HCT116 (cell line): ENCODE measurements around the gene RIMKLA. TPM values are rescaled to one million over a fixed set of nuclear protein-coding genes. Genes with fewer than 3 reads are reported as not detected.

Experiments used
- ATAC-seq: fragments of 200-7000 bp; cut with Tn5 transposase; 2 replicates; pipeline ENCODE4 v1.9.1; 2020; ENCODE audit warnings: mild to moderate bottlenecking, moderate library complexity
- BruUV-seq: library from RNA; stranded (reverse); fragments of 400-500 nt; replicated peaks from 2 replicates; lab custom pipeline; 2021; lab: Mats Ljungman, UMichigan
- CTCF ChIA-PET: fragments of 300-600 bp; sonication (Branson Sonifier 250); formaldehyde crosslinking; loops from one replicate; lab custom pipeline; 2021; ENCODE audit warnings: antibody characterized with exemption; lab: Charles Lee
- POLR2A ChIA-PET: fragments of 300-600, 350-600 bp; sonication (Branson Sonifier 250); formaldehyde crosslinking; loops from one replicate; lab custom pipeline; 2021; ENCODE audit warnings: antibody characterized with exemption; lab: Charles Lee
- RAD21 ChIA-PET, 2 experiments: fragments of 300-600 bp; sonication (Branson Sonifier 250); formaldehyde crosslinking; loops; one replicate each; lab custom pipeline; 2023; ENCODE audit warnings: low total read pairs in 2 of 2; ENCODE audit not compliant: uncharacterized antibody in 2 of 2, unreplicated experiment in 2 of 2, low non-redundant PET in 1 of 2; lab: Charles Lee
- DNase-seq: peaks from one replicate; pipeline ENCODE4 v3.0.0-alpha.2; 2010; ENCODE audit warnings: low read depth, low spot score
- H2AFZ ChIP-seq: fragments of 200-600 bp; shearing (Covaris generic), sonication (generic); 2 replicates; pipeline ENCODE4 v1.6.1; 2017; ENCODE audit warnings: low read depth, mixed run types, mixed read lengths, antibody characterized with exemption, low read length; ENCODE audit not compliant: poor library complexity, severe bottlenecking
- H3K27ac ChIP-seq: 2 replicates; pipeline ENCODE4 v1.5.1; 2012; ENCODE audit warnings: low read depth, low read length
- H3K27me3 ChIP-seq: fragments of 200-600 bp; sonication (generic); 2 replicates; pipeline ENCODE4 v1.6.1; 2016; ENCODE audit warnings: mixed run types, low read length, mixed read lengths; ENCODE audit not compliant: insufficient read depth
- H3K36me3 ChIP-seq, 2 experiments: fragments of 200-500 bp in 1 of 2; fragments of 200-600 bp in 1 of 2; sonication (Bioruptor generic) in 1 of 2; sonication (generic) in 1 of 2; 2 replicates each; pipeline versions ENCODE4 v1.5.1 to v1.6.1; 2014 to 2016; ENCODE audit warnings: low read length in 2 of 2, inconsistent platforms in 1 of 2, mixed read lengths in 1 of 2, mixed run types in 1 of 2; ENCODE audit not compliant: insufficient read depth in 2 of 2, control insufficient read depth in 1 of 2
- H3K4me1 ChIP-seq, 2 experiments: fragments of 200-600 bp in 1 of 2; sonication (generic) in 1 of 2; 2 replicates each; pipeline versions ENCODE4 v1.5.1 to v1.6.1; 2012 to 2017; ENCODE audit warnings: low read length in 2 of 2, inconsistent platforms in 1 of 2, mild to moderate bottlenecking in 1 of 2, mixed read lengths in 1 of 2, mixed run types in 1 of 2, moderate library complexity in 1 of 2; ENCODE audit not compliant: insufficient read depth in 2 of 2, control insufficient read depth in 1 of 2
- H3K4me2 ChIP-seq: fragments of 200-600 bp; sonication (generic); 2 replicates; pipeline ENCODE4 v1.6.1; 2017; ENCODE audit warnings: mixed run types, low read length, mixed read lengths
- H3K4me3 ChIP-seq, 2 experiments: fragments of 200-600 bp in 1 of 2; sonication (generic) in 1 of 2; replicated peaks in 1 of 2; 2 replicates each; pipeline ENCODE4 v1.5.1; 2011 to 2016; ENCODE audit warnings: low read length in 2 of 2, control low read depth in 1 of 2, low read depth in 1 of 2, mild to moderate bottlenecking in 1 of 2, mixed read lengths in 1 of 2, mixed run types in 1 of 2
- H3K79me2 ChIP-seq: fragments of 200-600 bp; sonication (generic); 2 replicates; pipeline ENCODE4 v1.6.1; 2017; ENCODE audit warnings: mild to moderate bottlenecking, mixed run types, low read length, moderate library complexity, mixed read lengths; ENCODE audit not compliant: insufficient read depth
- H3K9ac ChIP-seq: fragments of 200-600 bp; sonication (generic); 2 replicates; pipeline ENCODE4 v1.6.1; 2016; ENCODE audit warnings: low read length, mixed read lengths
- H3K9me2 ChIP-seq: fragments of 200-600 bp; sonication (generic), shearing (Covaris generic); 2 replicates; pipeline ENCODE4 v1.6.1; 2017; ENCODE audit warnings: mixed run types, mild to moderate bottlenecking, moderate library complexity; ENCODE audit not compliant: insufficient read depth
- H3K9me3 ChIP-seq, 2 experiments: fragments of 200-500 bp in 1 of 2; fragments of 200-600 bp in 1 of 2; sonication (Bioruptor generic) in 1 of 2; sonication (generic) in 1 of 2; 2 replicates each; pipeline ENCODE4 v1.6.1; 2014 to 2017; ENCODE audit warnings: low read length in 2 of 2, mixed read lengths in 2 of 2, inconsistent platforms in 1 of 2, low read depth in 1 of 2, mild to moderate bottlenecking in 1 of 2, mixed run types in 1 of 2, moderate library complexity in 1 of 2; ENCODE audit not compliant: control insufficient read depth in 1 of 2, insufficient read depth in 1 of 2
- H4K20me1 ChIP-seq: fragments of 200-600 bp; sonication (generic), shearing (Covaris generic); 2 replicates; pipeline ENCODE4 v1.6.1; 2017; ENCODE audit warnings: mixed run types, mild to moderate bottlenecking, moderate library complexity; ENCODE audit not compliant: insufficient read depth
- CTCF ChIP-seq, 3 experiments: fragments of 200-600 bp in 1 of 3; sonication (generic) in 1 of 3; IDR thresholded peaks in 2 of 3; conservative IDR thresholded peaks in 1 of 3; 2 replicates each; pipeline ENCODE4 v1.5.1; 2012 to 2017; ENCODE audit warnings: low read depth in 2 of 3, low read length in 2 of 3, antibody characterized with exemption in 1 of 3, borderline replicate concordance in 1 of 3, control low read depth in 1 of 3, mild to moderate bottlenecking in 1 of 3, mixed read lengths in 1 of 3, mixed run types in 1 of 3, moderate library complexity in 1 of 3; ENCODE audit not compliant: insufficient read depth in 1 of 3
- POLR2AphosphoS5 ChIP-seq: IDR thresholded peaks from 2 replicates; pipeline ENCODE4 v1.6.1; 2011; ENCODE audit warnings: mild to moderate bottlenecking, low read depth, low read length, moderate library complexity
- RAD21 ChIP-seq: IDR thresholded peaks from 2 replicates; pipeline ENCODE4 v1.6.1; 2012; ENCODE audit warnings: low read depth, mild to moderate bottlenecking
- REST ChIP-seq: IDR thresholded peaks from 2 replicates; pipeline ENCODE4 v1.6.1; 2012; ENCODE audit warnings: low read depth
- intact Hi-C: fragments of 100-400 bp; cut with micrococcal nuclease; formaldehyde crosslinking; loops from 2 replicates; pipeline ENCODE4 v1.10.0; 2022
- total RNA-seq: library from RNA; stranded (reverse); gene quantifications from one replicate; pipeline ENCODE4 v1.2.1, GENCODE V29; 2021; ENCODE audit not compliant: unreplicated experiment

RIMKLA gene
- total RNA-seq, 1 experiment from 2014 or later: 4.9 TPM

- intact Hi-C loops: no loop called here
Measured at GRCh38 chr1:42403880-42404400, 23.3 kb downstream of the RIMKLA start.

More at GRCh38 chr1:42403880-42404400, 23.3 kb downstream of the RIMKLA start:
- Histone ChIP-seq H3K4me2 (no peak overlapping the region), H2AFZ (no peak overlapping the region), H3K79me2 (no peaks in the 10 kb centered on the region), H3K4me1 (no peaks in the 10 kb centered on the region), H3K27me3 (no peaks in the 10 kb centered on the region), H3K9me3 (no peaks in the 10 kb centered on the region), H3K9me2 (no peaks in the 10 kb centered on the region), H3K36me3 (0 out of 4 replicates have a peak, but pooled peaks cover 0 to 5% of the 10 kb centered on the region in 2 experiments), H3K9ac (no peak overlapping the region), H4K20me1 (no peaks in the 10 kb centered on the region), H3K27ac (no peak overlapping the region), H3K4me3 (no peak overlapping the region)
- BruUV-seq: no TSS peak
- no peak for DNase-seq
- TF ChIP-seq RAD21: 0 out of 2 replicates have a peak, but pooled peaks have one; percentile 24
- no peak for TF ChIP-seq REST
- TF ChIP-seq POLR2AphosphoS5: no peak
- peak in 1 of 3 experiments; percentile 23; a peak in 1 of 6 replicates for TF ChIP-seq CTCF (IDR thresholded peaks at IDR 0.05 in 2 of 3, conservative IDR thresholded peaks at IDR 0.05 in 1 of 3; ENCODE audit: borderline replicate concordance in 1 of 3, insufficient read depth in 1 of 3, low read depth in 2 of 3, low read length in 2 of 3)
- ChIA-PET POLR2A (no interaction called here), RAD21 (no interaction called here), CTCF (no interaction called here)
- ATAC-seq: no peak
